Tongue (tissue), 3 donors: ENCODE results near the gene NEMF. TPM values are rescaled to one million over a fixed set of nuclear protein-coding genes. Genes with fewer than 3 reads are reported as not detected.
A peak's percentile ranks its signal among the peaks of the same experiment; 100 is the strongest.
"Not testable (repeated sequence)": the region's sequence is repeated elsewhere in the genome, so short reads cannot be mapped to it uniquely, and the experiment has no call there.

Source experiments
- DNase-seq: peaks from one replicate; pipeline ENCODE4 v3.0.0-alpha.2; 2015
- small RNA-seq: library from RNA; depleted of rRNA; stranded (forward); fragments of <200 nt; gene quantifications from one replicate; pipeline ENCODE3, GENCODE V24; 2014; ENCODE audit warnings: low replicate concordance
- total RNA-seq: library from RNA; depleted of rRNA; stranded (reverse); fragments of >200 nt; gene quantifications from one replicate; pipeline ENCODE4 v1.2.3, GENCODE V29; 2014

The NEMF gene
- total RNA-seq, 1 donor from 2014 or later: 93.7 TPM

DNA sequence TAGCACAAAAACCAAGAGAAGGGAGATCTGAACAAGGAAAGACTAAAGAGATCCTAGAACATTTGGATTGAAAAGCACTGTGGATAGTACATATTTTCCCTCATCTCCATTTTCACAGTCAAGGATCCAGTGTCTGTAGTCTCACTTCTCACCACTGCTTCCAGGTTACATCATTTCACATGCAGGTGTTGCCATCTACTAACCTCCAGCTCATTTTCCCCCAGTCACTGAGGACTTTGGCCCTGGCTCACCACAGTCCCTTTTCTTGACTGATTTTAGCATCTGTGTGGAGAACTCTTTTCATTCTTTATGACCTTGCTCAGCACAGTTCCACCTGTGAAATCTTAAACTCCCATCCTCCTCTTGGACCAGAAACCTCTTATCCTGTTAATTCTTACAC lies 106.1 kb downstream of the NEMF start:
- not testable (repeated sequence) for DNase-seq

DNA sequence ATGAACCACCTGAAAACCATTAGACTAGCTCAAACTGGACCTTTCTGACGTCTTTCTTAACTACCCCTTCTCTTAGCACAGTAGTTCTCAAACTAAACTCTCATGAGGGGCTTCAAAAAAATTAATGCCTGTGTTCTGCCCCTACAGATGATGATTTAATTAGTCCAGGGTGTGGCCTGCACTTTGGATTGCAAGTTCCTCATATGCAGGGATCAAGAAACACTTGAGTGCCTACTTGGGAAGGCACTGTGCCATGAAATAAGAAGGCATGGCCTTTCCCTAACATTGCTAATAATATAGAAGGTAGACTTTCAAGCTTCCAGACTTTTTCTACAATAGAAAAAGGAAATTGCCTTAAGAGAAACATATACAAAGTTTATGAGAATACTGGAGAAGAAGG lies 107.4 kb downstream of the NEMF start:
- DNase-seq: no peak

DNA sequence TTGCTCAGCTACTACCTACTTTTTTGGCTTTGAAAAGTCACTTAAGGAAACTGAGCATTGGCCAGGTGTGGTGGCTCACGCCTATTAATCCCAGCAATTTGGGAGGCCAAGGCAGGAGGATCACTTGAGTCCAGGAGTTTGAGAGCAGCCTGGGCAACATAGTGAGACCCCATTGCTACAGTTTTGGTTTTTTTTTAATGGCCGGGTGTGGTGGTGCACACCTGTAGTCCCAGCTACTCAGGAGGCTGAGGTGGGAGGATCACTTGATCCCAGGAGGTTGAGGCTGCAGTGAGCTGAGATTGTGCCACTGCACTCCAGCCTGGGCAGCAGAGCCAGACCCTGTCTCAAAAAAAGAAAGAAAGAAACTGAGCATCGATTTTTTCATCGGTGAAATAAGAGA lies 116.9 kb downstream of the NEMF start:
- not testable (repeated sequence) for DNase-seq

DNA sequence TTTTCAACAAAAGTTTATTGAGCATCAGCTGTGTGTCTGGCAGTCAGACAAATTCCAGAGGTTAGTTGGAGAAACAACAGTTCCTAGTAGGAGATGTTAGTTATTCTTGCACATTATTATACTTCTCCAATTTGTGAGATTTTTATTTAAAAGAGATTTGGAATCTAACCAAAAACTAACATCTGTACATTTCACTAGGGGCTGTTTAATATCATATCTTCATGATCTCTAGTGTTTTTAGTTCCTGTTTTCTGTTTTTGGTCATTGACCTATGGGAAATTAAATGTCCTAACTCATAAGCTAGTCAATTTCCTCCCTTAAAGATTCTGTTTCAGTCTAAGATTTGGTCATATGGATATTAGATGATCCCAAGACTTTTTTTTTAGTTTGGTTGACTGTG lies 118.8 kb downstream of the NEMF start:
- DNase-seq: no peak

DNA sequence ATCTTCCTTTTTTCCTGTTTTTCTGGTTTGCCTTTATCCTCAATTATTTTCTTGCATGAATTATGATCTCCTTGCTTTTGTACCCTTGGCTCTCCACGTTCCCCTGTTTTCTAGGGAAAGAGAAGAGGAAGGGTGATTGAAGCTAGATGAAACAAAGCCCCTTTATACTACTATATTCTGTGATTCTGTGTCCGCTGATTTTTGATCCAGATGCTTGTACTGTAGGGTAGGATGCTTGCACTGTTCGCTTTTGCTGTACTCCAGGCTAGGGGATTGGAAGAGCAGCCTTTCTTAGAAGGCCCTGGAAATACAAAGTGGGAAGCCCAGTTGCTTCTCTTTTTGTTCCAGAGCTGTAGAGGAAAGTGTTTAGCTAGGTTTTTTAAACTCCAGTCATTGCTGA lies 119.7 kb downstream of the NEMF start:
- no peak for DNase-seq

Small RNA genes lying within 50 kb of the gene (small RNA-seq; reads per million reads assigned to genes)
- gene RF00019 (not detected), gene RN7SL2 (4.4 reads per million, percentile 92 among the genes with 10 or more reads in this experiment), gene RN7SL3 (not detected), gene RNU6-189P (not detected), gene RNU6-539P (not detected)

Other genes starting within 250 kb of the NEMF start
- gene RPL36AL, start 232.2 kb downstream of the NEMF start, total RNA-seq: 123 TPM
- 30.7 TPM for gene MGAT2, start 232.0 kb downstream of the NEMF start, total RNA-seq
- gene DNAAF2, start 217.5 kb downstream of the NEMF start, total RNA-seq: 10.5 TPM
- 8.0 TPM for gene POLE2, start 164.6 kb downstream of the NEMF start, total RNA-seq
- gene KLHDC1, start 159.7 kb downstream of the NEMF start, total RNA-seq: 10.9 TPM
- gene KLHDC2, start 84.6 kb downstream of the NEMF start, total RNA-seq: 94.7 TPM
- 56.3 TPM for gene ARF6, start 40.3 kb upstream of the NEMF start, total RNA-seq